ENCODE data around the gene ASGR1. TPM values are rescaled to one million over a fixed set of nuclear protein-coding genes. Genes with fewer than 3 reads are reported as not detected.
"Not testable (repeated sequence)": the region's sequence is repeated elsewhere in the genome, so short reads cannot be mapped to it uniquely, and the experiment has no call there.

Gene ASGR1
- total RNA-seq, 2 experiments from 2014 or later = 0.64 to 0.85 TPM

DNA sequence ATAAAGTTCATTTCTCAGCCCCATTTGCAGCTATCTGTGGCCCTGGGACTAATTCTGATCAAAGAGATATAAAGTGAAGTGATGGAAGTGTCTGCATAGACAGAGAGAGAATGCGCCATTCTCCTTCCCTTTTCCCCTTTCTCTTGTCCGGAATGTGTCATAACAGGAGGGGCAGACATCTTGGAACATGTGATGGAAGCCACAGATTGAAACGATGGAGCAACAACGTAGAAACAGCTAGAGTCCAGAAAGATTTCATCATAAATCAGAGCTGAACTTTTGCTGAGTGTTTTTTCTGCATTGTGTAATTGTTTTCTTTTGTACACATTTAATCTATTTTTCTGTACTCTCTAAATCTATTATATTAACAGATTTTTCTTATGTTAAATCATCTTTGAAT, 11.3 kb downstream of the ASGR1 start:
- Mint-ChIP-seq H3K4me3 (no peak overlapping the region), H3K4me1 (ENCODE audit: low read depth) (no peaks in the 10 kb centered on the region), H3K36me3 (ENCODE audit: low read depth) (no peaks in the 10 kb centered on the region), H3K27me3 (peaks cover 12% of the 10 kb centered on the region), H3K9me3 (peaks cover 5% of the 10 kb centered on the region), H3K27ac (no peak overlapping the region)
- Histone ChIP-seq H3K36me3 (ENCODE audit: insufficient read depth, low read length) (no peaks in the 10 kb centered on the region), H3K9me3 (ENCODE audit: control insufficient read depth in 1 of 2, insufficient read depth in 1 of 2, low read length in 2 of 2) (peaks cover 4 to 24% of the 10 kb centered on the region in 2 experiments), H3K4me3 (ENCODE audit: low read length) (no peak overlapping the region), H3K4me1 (ENCODE audit: insufficient read depth, low read length) (no peaks in the 10 kb centered on the region), H3K27me3 (ENCODE audit: control insufficient read depth in 1 of 2, insufficient read depth in 2 of 2, low read length in 2 of 2) (no peaks in the 10 kb centered on the region), H3K27ac (ENCODE audit: low read depth in 1 of 2, low read length in 2 of 2) (no peak overlapping the region)
- intact Hi-C loops (cut with DNase I, micrococcal nuclease) = no loop called here
- ChIA-PET CTCF (no interaction called here), POLR2A (interaction anchor here (0.6 kb wide), 1 partner anchor 379 kb away, joined by 3 read pairs; no protein-coding TSS in a partner anchor)
- DNase-seq (peak in 3 of 14 experiments; percentile 11 to 63 (median 48)), ATAC-seq (ENCODE audit: poor library complexity) (no peak)
- TF ChIP-seq, protein P1, sequence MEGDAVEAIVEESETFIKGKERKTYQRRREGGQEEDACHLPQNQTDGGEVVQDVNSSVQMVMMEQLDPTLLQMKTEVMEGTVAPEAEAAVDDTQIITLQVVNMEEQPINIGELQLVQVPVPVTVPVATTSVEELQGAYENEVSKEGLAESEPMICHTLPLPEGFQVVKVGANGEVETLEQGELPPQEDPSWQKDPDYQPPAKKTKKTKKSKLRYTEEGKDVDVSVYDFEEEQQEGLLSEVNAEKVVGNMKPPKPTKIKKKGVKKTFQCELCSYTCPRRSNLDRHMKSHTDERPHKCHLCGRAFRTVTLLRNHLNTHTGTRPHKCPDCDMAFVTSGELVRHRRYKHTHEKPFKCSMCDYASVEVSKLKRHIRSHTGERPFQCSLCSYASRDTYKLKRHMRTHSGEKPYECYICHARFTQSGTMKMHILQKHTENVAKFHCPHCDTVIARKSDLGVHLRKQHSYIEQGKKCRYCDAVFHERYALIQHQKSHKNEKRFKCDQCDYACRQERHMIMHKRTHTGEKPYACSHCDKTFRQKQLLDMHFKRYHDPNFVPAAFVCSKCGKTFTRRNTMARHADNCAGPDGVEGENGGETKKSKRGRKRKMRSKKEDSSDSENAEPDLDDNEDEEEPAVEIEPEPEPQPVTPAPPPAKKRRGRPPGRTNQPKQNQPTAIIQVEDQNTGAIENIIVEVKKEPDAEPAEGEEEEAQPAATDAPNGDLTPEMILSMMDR (IDR thresholded peaks at IDR 0.05) = no peak

DNA sequence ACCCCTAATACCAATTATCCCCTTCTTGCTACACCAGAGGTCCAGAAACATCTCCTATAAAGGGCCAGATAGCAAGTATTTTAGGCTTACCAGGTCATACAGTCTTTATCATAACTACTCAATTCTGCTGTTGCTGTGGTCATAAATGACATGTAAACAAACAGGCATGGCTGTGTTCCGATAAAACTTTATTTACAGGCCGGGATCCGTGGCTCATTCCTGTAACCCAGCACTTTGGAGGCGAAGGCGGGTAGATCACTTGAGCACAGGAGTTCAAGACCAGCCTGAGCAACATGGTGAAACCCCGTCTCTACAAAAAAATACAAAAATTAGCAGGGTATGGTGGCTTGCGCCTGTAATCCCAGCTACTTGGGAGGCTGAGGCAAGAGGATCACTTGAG, 12.3 kb downstream of the ASGR1 start:
- Mint-ChIP-seq H3K27me3 (peaks cover 12% of the 10 kb centered on the region), H3K9me3 (peaks cover 5% of the 10 kb centered on the region), H3K36me3 (ENCODE audit: low read depth) (no peaks in the 10 kb centered on the region), H3K27ac (no peak overlapping the region), H3K4me3 (no peak overlapping the region), H3K4me1 (ENCODE audit: low read depth) (no peaks in the 10 kb centered on the region)
- ChIA-PET POLR2A (no interaction called here), CTCF (no interaction called here)
- Histone ChIP-seq H3K4me1 (ENCODE audit: insufficient read depth, low read length) (no peaks in the 10 kb centered on the region), H3K27ac (ENCODE audit: low read depth in 1 of 2, low read length in 2 of 2) (no peak overlapping the region), H3K9me3 (ENCODE audit: control insufficient read depth in 1 of 2, insufficient read depth in 1 of 2, low read length in 2 of 2) (peaks cover 4 to 24% of the 10 kb centered on the region in 2 experiments), H3K4me3 (ENCODE audit: low read length) (no peak overlapping the region), H3K36me3 (ENCODE audit: insufficient read depth, low read length) (no peaks in the 10 kb centered on the region), H3K27me3 (ENCODE audit: control insufficient read depth in 1 of 2, insufficient read depth in 2 of 2, low read length in 2 of 2) (no peaks in the 10 kb centered on the region)
- no peak for ATAC-seq (ENCODE audit: poor library complexity)
- TF ChIP-seq, protein P1 (IDR thresholded peaks at IDR 0.05) = no peak
- no peak for DNase-seq
- intact Hi-C loops (cut with DNase I, micrococcal nuclease) = no loop called here

DNA sequence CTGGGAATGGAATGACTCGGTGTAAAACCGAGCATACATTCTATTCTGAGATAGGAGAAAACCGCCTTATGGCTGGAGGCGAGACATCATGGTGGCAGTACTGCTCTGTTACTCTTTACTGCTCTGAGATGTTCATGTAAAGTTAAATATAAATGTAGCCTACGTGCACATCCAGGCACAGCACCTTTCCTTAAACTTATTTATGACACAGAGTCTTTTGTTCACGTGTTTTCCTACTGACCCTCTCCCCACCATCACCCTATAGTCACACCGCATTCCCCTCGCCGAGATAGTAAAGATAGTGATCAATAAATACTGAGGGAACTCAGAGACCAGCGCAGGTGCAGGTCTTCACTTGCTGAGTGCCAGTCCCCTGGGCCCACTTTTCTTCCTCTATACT, 19.6 kb downstream of the ASGR1 start:
- H3K9me3 ChIP-seq (ENCODE audit: control insufficient read depth in 1 of 2, insufficient read depth in 1 of 2, low read length in 2 of 2); H3K4me1 Mint-ChIP-seq (ENCODE audit: low read depth); H3K36me3 ChIP-seq (ENCODE audit: insufficient read depth, low read length); H3K36me3 Mint-ChIP-seq (ENCODE audit: low read depth); H3K4me1 ChIP-seq (ENCODE audit: insufficient read depth, low read length); DNase-seq; H3K27ac ChIP-seq (ENCODE audit: low read depth in 1 of 2, low read length in 2 of 2); H3K27ac Mint-ChIP-seq; intact Hi-C loops (cut with DNase I, micrococcal nuclease); H3K9me3 Mint-ChIP-seq; POLR2A ChIA-PET; H3K4me3 Mint-ChIP-seq; H3K27me3 ChIP-seq (ENCODE audit: control insufficient read depth in 1 of 2, insufficient read depth in 2 of 2, low read length in 2 of 2); ATAC-seq (ENCODE audit: poor library complexity); H3K4me3 ChIP-seq (ENCODE audit: low read length); CTCF ChIA-PET: not testable (repeated sequence)
- peaks cover 31% of the 10 kb centered on the region for H3K27me3 Mint-ChIP-seq

DNA sequence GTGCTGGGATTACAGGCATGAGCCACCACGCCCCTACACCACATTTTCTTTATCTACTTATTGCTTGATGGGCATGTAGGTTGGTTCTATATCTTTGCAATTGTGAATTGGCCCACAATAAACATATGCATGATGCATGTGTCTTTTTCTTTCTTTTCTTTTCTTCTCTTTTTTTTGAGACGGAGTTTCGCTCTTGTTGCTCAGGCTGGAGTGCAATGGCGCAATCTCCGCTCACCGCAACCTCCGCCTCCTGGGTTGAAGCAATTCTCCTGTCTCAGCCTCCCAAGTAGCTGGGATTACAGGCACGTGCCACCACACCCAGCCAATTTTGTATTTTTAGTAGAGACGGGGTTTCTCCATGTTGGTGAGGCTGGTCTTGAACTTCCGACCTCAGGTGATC, 20.7 kb downstream of the ASGR1 start:
- CTCF ChIA-PET; H3K4me1 ChIP-seq (ENCODE audit: insufficient read depth, low read length); H3K36me3 ChIP-seq (ENCODE audit: insufficient read depth, low read length); H3K27ac Mint-ChIP-seq; H3K27me3 ChIP-seq (ENCODE audit: control insufficient read depth in 1 of 2, insufficient read depth in 2 of 2, low read length in 2 of 2); H3K4me1 Mint-ChIP-seq (ENCODE audit: low read depth); H3K27ac ChIP-seq (ENCODE audit: low read depth in 1 of 2, low read length in 2 of 2); H3K4me3 ChIP-seq (ENCODE audit: low read length); intact Hi-C loops (cut with DNase I, micrococcal nuclease); DNase-seq; H3K9me3 ChIP-seq (ENCODE audit: control insufficient read depth in 1 of 2, insufficient read depth in 1 of 2, low read length in 2 of 2); ATAC-seq (ENCODE audit: poor library complexity); H3K36me3 Mint-ChIP-seq (ENCODE audit: low read depth); POLR2A ChIA-PET; H3K4me3 Mint-ChIP-seq; H3K9me3 Mint-ChIP-seq: not testable (repeated sequence)
- H3K27me3 Mint-ChIP-seq = peaks cover 34% of the 10 kb centered on the region

Measured in CD4-positive, alpha-beta T cell (primary cell).